GM19468 (cell line): ENCODE results near the gene CRTC3.
"Not testable (repeated sequence)": the region's sequence is repeated elsewhere in the genome, so short reads cannot be mapped to it uniquely, and the experiment has no call there.

ENCODE experiments used
- ATAC-seq: cut with Tn5 transposase; IDR thresholded peaks from one replicate; pipeline ENCODE4 v1.9.1; 2021; ENCODE audit warnings: mild to moderate bottlenecking, moderate library complexity, moderate number of reproducible peaks; ENCODE audit not compliant: unreplicated experiment; ENCODE audit errors: extremely low read depth

Gene CRTC3

GRCh38 chr15:90644952-90645725 lies 115.4 kb downstream of the CRTC3 start:
- ATAC-seq = no peak

- no peak for ATAC-seq
These were observed 116.3 kb downstream of the CRTC3 start for GRCh38 chr15:90645873-90646575.

DNA sequence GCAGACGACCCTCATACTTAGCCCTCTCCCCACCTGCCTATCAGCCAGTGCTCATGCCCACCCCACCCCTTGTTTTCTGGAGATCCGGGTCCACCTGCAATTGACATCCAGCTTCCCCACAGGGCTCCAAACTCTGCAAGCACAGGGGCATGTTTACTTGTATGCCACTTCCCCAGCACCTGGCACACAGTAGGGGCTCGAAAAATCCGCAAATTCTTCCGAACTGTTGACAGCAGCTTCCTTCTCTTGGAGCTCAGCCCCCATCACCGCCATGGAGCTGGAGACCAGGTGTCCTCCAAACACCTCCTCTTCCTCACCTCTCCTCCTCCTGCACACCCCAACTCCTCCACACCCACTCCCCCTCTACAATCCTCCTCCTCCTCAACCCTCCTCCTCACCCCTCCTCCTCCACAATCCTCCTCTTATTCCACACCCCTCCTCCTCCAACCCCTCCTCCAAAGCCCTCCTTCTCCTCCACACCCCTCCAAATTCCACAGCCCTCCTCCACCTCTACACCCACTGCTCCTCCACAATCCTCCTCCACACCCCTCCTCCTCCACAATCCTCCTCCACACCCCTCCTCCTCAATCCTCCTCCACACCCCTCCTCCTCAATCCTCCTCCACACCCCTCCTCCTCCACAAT lies 117.1 kb downstream of the CRTC3 start:
- ATAC-seq = no peak

DNA sequence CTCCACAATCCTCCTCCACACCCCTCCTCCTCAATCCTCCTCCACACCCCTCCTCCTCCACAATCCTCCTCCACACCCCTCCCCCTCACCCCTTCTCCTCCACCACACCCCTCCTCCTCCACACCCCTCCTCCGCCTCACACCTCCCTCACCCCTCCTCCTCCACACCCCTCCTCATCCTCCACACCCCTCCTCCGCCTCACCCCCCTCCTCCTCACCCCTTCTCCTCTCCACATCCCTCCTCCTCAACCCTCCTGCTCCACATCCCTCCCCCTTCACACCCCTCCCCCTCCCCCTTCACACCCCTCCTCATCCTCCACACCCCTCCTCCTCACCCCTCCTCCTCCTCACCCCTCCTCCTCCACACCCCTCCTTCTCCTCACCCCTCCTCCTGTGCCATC lies 117.6 kb downstream of the CRTC3 start:
- no peak for ATAC-seq

- no peak for ATAC-seq
These were observed 118.7 kb downstream of the CRTC3 start for GRCh38 chr15:90648137-90649070.

DNA sequence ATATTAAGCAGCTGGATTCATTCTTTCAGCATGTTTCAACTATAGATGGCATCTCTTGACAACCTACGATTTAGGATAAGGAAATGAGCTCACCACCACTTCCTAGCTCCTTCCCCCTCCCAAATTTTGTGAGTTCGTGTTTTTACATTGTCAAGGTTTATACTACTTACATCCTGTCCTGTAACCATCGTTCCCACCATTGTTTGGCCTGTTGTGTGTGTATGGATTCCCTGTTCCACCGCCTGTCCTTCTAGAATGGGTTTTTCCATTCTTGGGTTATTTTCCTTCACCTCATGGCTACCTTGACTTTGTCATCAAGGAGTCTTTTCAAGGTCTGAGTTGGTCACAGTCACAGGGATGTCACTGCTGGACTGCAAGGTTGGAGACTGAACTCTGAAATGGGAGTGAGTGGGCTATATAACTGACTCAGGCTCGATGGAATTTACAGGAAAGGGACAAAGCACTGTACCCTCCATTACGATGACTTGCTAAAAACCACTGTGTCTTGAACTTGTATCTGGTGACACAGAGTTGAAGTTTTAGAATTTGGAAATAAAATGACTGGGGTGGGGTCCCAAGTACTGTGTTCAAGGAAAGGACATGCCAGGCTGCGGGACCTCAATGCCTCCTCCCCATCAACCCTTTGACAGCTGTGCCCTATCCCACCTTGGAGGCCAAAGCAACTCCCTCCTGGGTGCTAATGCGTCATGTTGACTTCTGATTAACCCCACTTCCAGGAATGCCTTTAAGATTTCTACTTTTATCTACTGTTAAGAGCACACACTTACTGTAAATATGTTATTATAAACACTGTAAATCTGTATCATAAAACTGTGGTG lies 120.6 kb downstream of the CRTC3 start:
- no peak for ATAC-seq

- no peak for ATAC-seq
These were observed 121.4 kb downstream of the CRTC3 start for GRCh38 chr15:90650956-90651689.

DNA sequence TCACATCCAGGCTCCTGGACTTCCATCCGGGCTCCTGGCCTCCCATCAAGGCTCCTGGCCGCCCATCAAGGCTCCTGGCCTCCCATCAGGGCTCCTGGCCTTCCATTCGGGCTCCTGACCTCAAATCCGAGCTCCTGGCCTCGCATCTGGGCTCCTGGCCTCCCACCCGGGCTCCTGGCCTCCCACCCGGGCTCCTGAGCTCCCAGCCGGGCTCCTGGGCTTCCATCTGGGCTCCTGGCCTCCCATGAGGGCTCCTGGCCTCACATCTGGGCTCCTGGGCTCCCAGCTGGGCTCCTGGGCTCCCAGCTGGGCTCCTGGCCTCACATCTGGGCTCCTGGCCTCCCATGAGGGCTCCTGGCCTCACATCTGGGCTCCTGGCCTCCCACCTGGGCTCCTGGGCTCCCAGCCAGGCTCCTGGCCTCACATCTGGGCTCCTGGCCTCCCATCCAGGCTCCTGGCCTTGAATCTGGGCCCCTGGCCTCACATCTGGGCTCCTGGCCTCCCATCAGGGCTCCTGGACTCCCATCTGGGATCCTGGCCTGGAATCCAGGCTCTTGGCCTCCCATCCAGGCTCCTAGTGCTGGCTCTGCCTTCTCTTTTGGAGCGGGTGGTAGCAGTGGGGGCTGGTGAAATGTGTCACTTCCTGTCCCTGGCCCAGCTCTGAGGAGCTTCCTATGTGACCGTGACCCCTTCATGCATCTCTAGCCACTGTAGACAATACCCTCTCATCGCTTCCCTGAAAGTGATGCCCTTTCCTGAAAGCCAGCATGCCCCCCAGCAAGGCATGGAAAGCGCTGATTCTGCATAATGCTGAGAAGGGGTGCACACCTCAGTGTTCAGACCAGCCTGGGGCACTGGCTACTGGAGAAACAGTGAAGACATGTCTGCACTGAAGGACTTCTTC lies 124.8 kb downstream of the CRTC3 start:
- ATAC-seq = no peak

GRCh38 chr15:90657520-90658172 lies 127.9 kb downstream of the CRTC3 start:
- not testable (repeated sequence) for ATAC-seq

GRCh38 chr15:90659481-90659880 lies 129.8 kb downstream of the CRTC3 start:
- ATAC-seq = no peak

DNA sequence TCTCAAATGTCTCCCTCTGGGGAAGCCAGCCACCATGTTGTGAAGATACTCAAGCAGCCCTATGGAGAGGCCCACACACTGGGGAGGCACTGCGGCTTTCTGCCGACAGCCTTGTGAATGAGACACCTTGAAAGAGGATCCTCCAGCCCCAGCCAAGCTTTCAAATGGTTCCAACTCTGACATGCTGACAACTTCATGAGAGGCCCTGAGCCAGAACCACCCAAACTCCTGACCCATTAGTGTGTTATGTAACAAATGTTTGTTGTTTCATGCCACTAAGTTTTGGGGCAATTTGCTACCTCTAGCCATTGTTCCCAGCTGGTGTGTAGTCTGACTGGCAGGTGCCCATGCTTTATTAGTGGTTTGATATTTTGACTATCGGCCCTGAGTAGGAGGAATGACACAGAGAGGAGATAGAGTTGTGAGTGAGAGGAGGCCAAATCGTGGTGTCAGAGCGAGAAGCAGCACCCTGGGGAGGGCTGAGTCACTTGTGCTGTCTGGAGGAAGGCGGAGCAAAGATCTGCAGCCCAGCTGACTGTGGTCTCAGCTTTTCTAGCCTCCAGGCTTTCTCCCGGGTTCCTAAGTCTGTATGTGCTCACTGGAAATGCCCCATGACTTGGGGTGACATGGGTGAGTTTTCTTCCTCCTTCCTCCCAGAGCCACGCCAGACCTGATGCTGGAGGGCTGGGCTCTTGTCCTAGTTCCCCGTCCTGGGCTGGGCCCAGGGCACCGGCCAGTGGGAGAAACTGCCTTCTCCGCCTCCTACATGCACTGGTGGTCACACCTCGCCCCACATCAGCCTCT lies 130.7 kb downstream of the CRTC3 start:
- peak; percentile 70 for ATAC-seq

DNA sequence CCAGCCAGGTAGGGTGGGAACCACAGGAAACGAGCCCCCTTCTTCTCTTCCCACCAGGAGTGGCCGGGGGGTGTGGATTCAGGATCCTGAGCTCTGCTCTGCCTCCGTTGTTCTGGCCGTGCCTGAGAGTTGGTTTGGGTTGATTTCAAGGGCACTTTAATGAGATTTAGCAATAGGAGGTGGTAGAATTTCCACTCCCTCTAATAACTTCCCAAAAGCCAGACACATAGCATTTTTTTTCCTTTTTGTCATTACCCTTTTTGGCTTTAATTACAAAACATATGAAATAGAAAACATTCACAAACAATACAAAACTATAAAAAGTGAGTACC lies 131.2 kb downstream of the CRTC3 start:
- ATAC-seq = not testable (repeated sequence)

DNA sequence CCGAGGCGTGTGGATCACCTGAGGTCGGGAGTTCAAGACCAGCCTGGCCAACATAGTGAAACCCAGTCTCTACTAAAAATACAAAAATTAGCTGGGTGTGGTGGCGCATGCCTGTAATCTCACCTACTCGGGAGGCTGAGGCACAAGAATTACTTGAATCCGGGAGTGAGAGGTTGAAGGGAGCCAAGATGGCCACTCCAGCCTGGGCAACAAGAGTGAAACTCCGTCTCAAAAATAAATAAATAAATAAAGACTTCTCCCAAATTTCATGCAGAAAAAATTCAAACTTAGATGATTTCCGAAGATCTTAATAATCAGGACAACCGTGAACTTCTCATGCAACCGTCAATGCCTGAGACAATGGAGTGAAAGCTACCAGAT lies 134.3 kb downstream of the CRTC3 start:
- not testable (repeated sequence) for ATAC-seq

- no peak for ATAC-seq
These were observed 135.0 kb downstream of the CRTC3 start for GRCh38 chr15:90664650-90665287.

- peak; percentile 68 for ATAC-seq
These were observed 135.8 kb downstream of the CRTC3 start for GRCh38 chr15:90665288-90666134.
